GM23338 (cell line): ENCODE measurements around the gene RTL1. TPM values are rescaled to one million over a fixed set of nuclear protein-coding genes. Genes with fewer than 3 reads are reported as not detected.

ENCODE experiments used
- ATAC-seq: fragments of 200-7000 bp; cut with Tn5 transposase; 3 replicates; pipeline ENCODE4 v1.9.1; 2020
- DNase-seq: peaks from one replicate; pipeline ENCODE4 v3.0.0-alpha.2; 2015; ENCODE audit warnings: low spot score
- H2AFZ ChIP-seq: fragments of 200-600 bp; sonication (generic); 2 replicates; pipeline ENCODE4 v1.8.0; 2016; ENCODE audit warnings: antibody characterized with exemption, mild to moderate bottlenecking, moderate library complexity
- H3F3A ChIP-seq: fragments of 200-600 bp; sonication (generic); replicated peaks from 2 replicates; pipeline ENCODE4 v1.8.0; 2017; ENCODE audit warnings: antibody characterized with exemption, mixed run types, low read depth
- H3K27ac ChIP-seq: fragments of 200-600 bp; sonication (generic); 2 replicates; pipeline ENCODE4 v1.6.1; 2016; ENCODE audit warnings: low read depth
- H3K27me3 ChIP-seq: fragments of 200-600 bp; sonication (generic); 2 replicates; pipeline ENCODE4 v1.8.0; 2016; ENCODE audit warnings: mild to moderate bottlenecking, mixed run types, moderate library complexity; ENCODE audit not compliant: insufficient read depth
- H3K36me3 ChIP-seq: fragments of 200-600 bp; sonication (generic); 2 replicates; pipeline ENCODE4 v1.8.0; 2016; ENCODE audit warnings: mild to moderate bottlenecking; ENCODE audit not compliant: insufficient read depth
- H3K4me1 ChIP-seq: fragments of 200-600 bp; sonication (generic); 2 replicates; pipeline ENCODE4 v1.8.0; 2016; ENCODE audit warnings: mild to moderate bottlenecking, moderate library complexity; ENCODE audit not compliant: insufficient read depth
- H3K4me2 ChIP-seq: fragments of 200-600 bp; sonication (generic); 2 replicates; pipeline ENCODE4 v1.7.1; 2017; ENCODE audit warnings: mixed run types
- H3K4me3 ChIP-seq: fragments of 200-600 bp; sonication (generic); 2 replicates; pipeline ENCODE4 v1.6.1; 2016; ENCODE audit warnings: mixed run types
- H3K79me2 ChIP-seq: fragments of 200-600 bp; sonication (generic); replicated peaks from 2 replicates; pipeline ENCODE4 v1.8.0; 2017; ENCODE audit warnings: mild to moderate bottlenecking; ENCODE audit not compliant: insufficient read depth
- H3K9me2 ChIP-seq: fragments of 200-600 bp; sonication (generic); 2 replicates; pipeline ENCODE4 v1.8.0; 2017; ENCODE audit not compliant: insufficient read depth
- H4K20me1 ChIP-seq: fragments of 200-600 bp; sonication (generic); replicated peaks from 2 replicates; pipeline ENCODE4 v1.8.0; 2017; ENCODE audit warnings: mild to moderate bottlenecking; ENCODE audit not compliant: insufficient read depth
- H3K27ac Mint-ChIP-seq: 2 replicates; pipeline ENCODE4 v1.8.0; 2020; ENCODE audit warnings: inconsistent platforms, mild to moderate bottlenecking, moderate library complexity, mixed read lengths
- H3K27me3 Mint-ChIP-seq: 3 replicates; pipeline ENCODE4 v1.8.0; 2022; ENCODE audit warnings: low read depth, mild to moderate bottlenecking, moderate library complexity, mixed read lengths, inconsistent platforms; ENCODE audit not compliant: insufficient read depth, poor library complexity
- H3K36me3 Mint-ChIP-seq: 3 replicates; pipeline ENCODE4 v1.8.0; 2021; ENCODE audit warnings: low read depth, mild to moderate bottlenecking, inconsistent platforms, moderate library complexity, mixed read lengths
- H3K4me1 Mint-ChIP-seq: 3 replicates; pipeline ENCODE4 v1.8.0; 2020; ENCODE audit warnings: mild to moderate bottlenecking, inconsistent platforms, mixed read lengths
- H3K4me3 Mint-ChIP-seq: 3 replicates; pipeline ENCODE4 v1.8.0; 2021; ENCODE audit warnings: moderate library complexity, mild to moderate bottlenecking, inconsistent platforms, mixed read lengths
- H3K9me3 Mint-ChIP-seq: 3 replicates; pipeline ENCODE4 v1.8.0; 2020; ENCODE audit warnings: moderate library complexity, mild to moderate bottlenecking, inconsistent platforms, mixed read lengths
- CREB1 ChIP-seq: fragments of 250-450 bp; sonication (Bioruptor Pico); IDR thresholded peaks from 2 replicates; pipeline ENCODE4 v1.5.0; 2020; ENCODE audit warnings: low read depth, mild to moderate bottlenecking, moderate library complexity
- EZH2 ChIP-seq: fragments of 200-600 bp; sonication (generic); IDR thresholded peaks from one replicate; pipeline ENCODE4 v1.8.0; 2017; ENCODE audit warnings: antibody characterized with exemption, mild to moderate bottlenecking, low read depth; ENCODE audit not compliant: unreplicated experiment
- EZH2phosphoT487 ChIP-seq: fragments of 200-600 bp; sonication (generic); IDR thresholded peaks from one replicate; pipeline ENCODE4 v1.8.1; 2018; ENCODE audit warnings: antibody characterized with exemption; ENCODE audit not compliant: unreplicated experiment
- JUNB ChIP-seq: IDR thresholded peaks from one replicate; pipeline ENCODE4 v1.6.1; 2016; ENCODE audit warnings: antibody characterized with exemption; ENCODE audit not compliant: unreplicated experiment
- NANOG ChIP-seq: IDR thresholded peaks from 2 replicates; pipeline ENCODE4 v1.6.1; 2016; ENCODE audit warnings: antibody characterized with exemption, borderline replicate concordance
- POLR2AphosphoS5 ChIP-seq: IDR thresholded peaks from 2 replicates; pipeline ENCODE4 v1.6.1; 2016; ENCODE audit warnings: antibody characterized with exemption, low read depth
- REST ChIP-seq: IDR thresholded peaks from one replicate; pipeline ENCODE4 v1.6.1; 2018; ENCODE audit warnings: antibody characterized with exemption; ENCODE audit not compliant: unreplicated experiment
- STAT1 ChIP-seq: IDR thresholded peaks from one replicate; pipeline ENCODE4 v1.6.1; 2016; ENCODE audit warnings: antibody characterized with exemption; ENCODE audit not compliant: unreplicated experiment
- ZNF331 ChIP-seq: fragments of 250-450 bp; sonication (Bioruptor Pico); IDR thresholded peaks from 2 replicates; pipeline ENCODE4 v1.5.0; 2020; ENCODE audit warnings: low read depth, mild to moderate bottlenecking, moderate library complexity
- polyA plus RNA-seq: library from polyadenylated mRNA; unstranded; fragments of >200 nt; fragmentation: Nextera tagmentation; extraction: Ambion mirVana; gene quantifications from 2 replicates; pipeline ENCODE4 v1.2.1, GENCODE V29; 2016
- total RNA-seq: library from RNA; depleted of rRNA; stranded (reverse); fragments of >200 nt; shearing (Covaris generic); gene quantifications from 2 replicates; pipeline ENCODE4 v1.2.3, GENCODE V29; 2014
- TF ChIP-seq, protein P1 (sequence below): fragments of 250-450 bp; sonication (Bioruptor Pico); IDR thresholded peaks from 2 replicates; pipeline ENCODE4 v1.5.0; 2020; ENCODE audit warnings: mild to moderate bottlenecking, moderate library complexity
- TF ChIP-seq, protein P2 (sequence below), 2 experiments: fragments of 200-600 bp in 1 of 2; sonication (generic) in 1 of 2; conservative IDR thresholded peaks; 2 replicates each; pipeline versions ENCODE4 v1.5.1 to v1.6.1; 2016 to 2017; ENCODE audit warnings: antibody characterized with exemption in 2 of 2, low read depth in 2 of 2, mild to moderate bottlenecking in 2 of 2, moderate library complexity in 1 of 2

RTL1 gene
- total and polyA plus RNA-seq, 2 experiments from 2014 or later: not detected

DNA sequence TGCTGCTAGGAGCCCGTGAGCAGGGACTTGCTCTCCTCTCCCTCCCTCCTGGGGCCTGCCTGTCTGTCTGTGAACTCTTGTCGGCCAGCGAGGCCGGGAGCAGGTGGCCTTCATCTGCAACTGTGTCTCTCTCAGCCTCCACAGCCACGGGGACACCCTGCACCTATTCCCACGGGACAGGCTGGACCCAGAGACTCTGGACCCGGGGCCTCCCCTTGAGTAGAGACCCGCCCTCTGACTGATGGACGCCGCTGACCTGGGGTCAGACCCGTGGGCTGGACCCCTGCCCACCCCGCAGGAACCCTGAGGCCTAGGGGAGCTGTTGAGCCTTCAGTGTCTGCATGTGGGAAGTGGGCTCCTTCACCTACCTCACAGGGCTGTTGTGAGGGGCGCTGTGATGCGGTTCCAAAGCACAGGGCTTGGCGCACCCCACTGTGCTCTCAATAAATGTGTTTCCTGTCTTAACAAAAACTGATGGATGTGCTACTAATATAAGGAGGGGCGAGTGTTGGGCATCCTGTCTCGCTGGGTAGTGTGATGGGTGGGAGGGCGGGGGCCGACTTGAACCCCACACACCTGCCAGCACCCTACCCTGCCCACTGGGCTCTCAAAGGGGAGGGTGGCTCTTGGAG is 42.9 kb downstream of the RTL1 start:
- no peak overlapping the region for H3K4me2 ChIP-seq
- no peak overlapping the region for H2AFZ ChIP-seq
- Mint-ChIP-seq H3K27ac (no peak overlapping the region), H3K27me3 (peaks cover 7% of the 10 kb centered on the region), H3K4me1 (no peaks in the 10 kb centered on the region; the same call in 2 of the 3 replicates), H3K36me3 (no peaks in the 10 kb centered on the region), H3K9me3 (peaks cover 9% of the 10 kb centered on the region), H3K4me3 (no peak overlapping the region)
- no peak overlapping the region for H3K4me3 ChIP-seq
- H3K36me3 ChIP-seq: no peaks in the 10 kb centered on the region; the same call in 1 of the 2 replicates
- no peaks in the 10 kb centered on the region for H3F3A ChIP-seq
- no peak for DNase-seq
- TF ChIP-seq STAT1 (no peak), CREB1 (CRISPR knock-in tag) (no peak), EZH2phosphoT487 (no peak), ZNF331 (no peak), EZH2 (no peak), JUNB (no peak), REST (no peak), POLR2AphosphoS5 (no peak), NANOG (no peak)
- TF ChIP-seq, protein P1, sequence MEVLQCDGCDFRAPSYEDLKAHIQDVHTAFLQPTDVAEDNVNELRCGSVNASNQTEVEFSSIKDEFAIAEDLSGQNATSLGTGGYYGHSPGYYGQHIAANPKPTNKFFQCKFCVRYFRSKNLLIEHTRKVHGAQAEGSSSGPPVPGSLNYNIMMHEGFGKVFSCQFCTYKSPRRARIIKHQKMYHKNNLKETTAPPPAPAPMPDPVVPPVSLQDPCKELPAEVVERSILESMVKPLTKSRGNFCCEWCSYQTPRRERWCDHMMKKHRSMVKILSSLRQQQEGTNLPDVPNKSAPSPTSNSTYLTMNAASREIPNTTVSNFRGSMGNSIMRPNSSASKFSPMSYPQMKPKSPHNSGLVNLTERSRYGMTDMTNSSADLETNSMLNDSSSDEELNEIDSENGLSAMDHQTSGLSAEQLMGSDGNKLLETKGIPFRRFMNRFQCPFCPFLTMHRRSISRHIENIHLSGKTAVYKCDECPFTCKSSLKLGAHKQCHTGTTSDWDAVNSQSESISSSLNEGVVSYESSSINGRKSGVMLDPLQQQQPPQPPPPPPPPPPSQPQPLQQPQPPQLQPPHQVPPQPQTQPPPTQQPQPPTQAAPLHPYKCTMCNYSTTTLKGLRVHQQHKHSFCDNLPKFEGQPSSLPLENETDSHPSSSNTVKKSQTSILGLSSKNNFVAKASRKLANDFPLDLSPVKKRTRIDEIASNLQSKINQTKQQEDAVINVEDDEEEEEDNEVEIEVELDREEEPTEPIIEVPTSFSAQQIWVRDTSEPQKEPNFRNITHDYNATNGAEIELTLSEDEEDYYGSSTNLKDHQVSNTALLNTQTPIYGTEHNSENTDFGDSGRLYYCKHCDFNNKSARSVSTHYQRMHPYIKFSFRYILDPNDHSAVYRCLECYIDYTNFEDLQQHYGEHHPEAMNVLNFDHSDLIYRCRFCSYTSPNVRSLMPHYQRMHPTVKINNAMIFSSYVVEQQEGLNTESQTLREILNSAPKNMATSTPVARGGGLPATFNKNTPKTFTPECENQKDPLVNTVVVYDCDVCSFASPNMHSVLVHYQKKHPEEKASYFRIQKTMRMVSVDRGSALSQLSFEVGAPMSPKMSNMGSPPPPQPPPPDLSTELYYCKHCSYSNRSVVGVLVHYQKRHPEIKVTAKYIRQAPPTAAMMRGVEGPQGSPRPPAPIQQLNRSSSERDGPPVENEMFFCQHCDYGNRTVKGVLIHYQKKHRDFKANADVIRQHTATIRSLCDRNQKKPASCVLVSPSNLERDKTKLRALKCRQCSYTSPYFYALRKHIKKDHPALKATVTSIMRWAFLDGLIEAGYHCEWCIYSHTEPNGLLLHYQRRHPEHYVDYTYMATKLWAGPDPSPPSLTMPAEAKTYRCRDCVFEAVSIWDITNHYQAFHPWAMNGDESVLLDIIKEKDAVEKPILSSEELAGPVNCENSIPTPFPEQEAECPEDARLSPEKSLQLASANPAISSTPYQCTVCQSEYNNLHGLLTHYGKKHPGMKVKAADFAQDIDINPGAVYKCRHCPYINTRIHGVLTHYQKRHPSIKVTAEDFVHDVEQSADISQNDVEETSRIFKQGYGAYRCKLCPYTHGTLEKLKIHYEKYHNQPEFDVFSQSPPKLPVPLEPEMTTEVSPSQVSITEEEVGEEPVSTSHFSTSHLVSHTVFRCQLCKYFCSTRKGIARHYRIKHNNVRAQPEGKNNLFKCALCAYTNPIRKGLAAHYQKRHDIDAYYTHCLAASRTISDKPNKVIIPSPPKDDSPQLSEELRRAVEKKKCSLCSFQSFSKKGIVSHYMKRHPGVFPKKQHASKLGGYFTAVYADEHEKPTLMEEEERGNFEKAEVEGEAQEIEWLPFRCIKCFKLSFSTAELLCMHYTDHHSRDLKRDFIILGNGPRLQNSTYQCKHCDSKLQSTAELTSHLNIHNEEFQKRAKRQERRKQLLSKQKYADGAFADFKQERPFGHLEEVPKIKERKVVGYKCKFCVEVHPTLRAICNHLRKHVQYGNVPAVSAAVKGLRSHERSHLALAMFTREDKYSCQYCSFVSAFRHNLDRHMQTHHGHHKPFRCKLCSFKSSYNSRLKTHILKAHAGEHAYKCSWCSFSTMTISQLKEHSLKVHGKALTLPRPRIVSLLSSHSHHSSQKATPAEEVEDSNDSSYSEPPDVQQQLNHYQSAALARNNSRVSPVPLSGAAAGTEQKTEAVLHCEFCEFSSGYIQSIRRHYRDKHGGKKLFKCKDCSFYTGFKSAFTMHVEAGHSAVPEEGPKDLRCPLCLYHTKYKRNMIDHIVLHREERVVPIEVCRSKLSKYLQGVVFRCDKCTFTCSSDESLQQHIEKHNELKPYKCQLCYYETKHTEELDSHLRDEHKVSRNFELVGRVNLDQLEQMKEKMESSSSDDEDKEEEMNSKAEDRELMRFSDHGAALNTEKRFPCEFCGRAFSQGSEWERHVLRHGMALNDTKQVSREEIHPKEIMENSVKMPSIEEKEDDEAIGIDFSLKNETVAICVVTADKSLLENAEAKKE (CRISPR knock-in tag): no peak
- TF ChIP-seq, protein P2, sequence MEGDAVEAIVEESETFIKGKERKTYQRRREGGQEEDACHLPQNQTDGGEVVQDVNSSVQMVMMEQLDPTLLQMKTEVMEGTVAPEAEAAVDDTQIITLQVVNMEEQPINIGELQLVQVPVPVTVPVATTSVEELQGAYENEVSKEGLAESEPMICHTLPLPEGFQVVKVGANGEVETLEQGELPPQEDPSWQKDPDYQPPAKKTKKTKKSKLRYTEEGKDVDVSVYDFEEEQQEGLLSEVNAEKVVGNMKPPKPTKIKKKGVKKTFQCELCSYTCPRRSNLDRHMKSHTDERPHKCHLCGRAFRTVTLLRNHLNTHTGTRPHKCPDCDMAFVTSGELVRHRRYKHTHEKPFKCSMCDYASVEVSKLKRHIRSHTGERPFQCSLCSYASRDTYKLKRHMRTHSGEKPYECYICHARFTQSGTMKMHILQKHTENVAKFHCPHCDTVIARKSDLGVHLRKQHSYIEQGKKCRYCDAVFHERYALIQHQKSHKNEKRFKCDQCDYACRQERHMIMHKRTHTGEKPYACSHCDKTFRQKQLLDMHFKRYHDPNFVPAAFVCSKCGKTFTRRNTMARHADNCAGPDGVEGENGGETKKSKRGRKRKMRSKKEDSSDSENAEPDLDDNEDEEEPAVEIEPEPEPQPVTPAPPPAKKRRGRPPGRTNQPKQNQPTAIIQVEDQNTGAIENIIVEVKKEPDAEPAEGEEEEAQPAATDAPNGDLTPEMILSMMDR (conservative IDR thresholded peaks at IDR 0.05; ENCODE audit: low read depth in 2 of 2): no peak
- no peak overlapping the region for H3K27ac ChIP-seq
- no peak for ATAC-seq
- no peaks in the 10 kb centered on the region for H3K4me1 ChIP-seq
- H3K79me2 ChIP-seq: no peaks in the 10 kb centered on the region
- H4K20me1 ChIP-seq: no peaks in the 10 kb centered on the region
- H3K27me3 ChIP-seq: no peaks in the 10 kb centered on the region
- 0 out of 2 replicates have a peak, but pooled peaks cover 6% of the 10 kb centered on the region for H3K9me2 ChIP-seq
